ENCODE measurements around the gene FKBP4.

Gene FKBP4

DNA sequence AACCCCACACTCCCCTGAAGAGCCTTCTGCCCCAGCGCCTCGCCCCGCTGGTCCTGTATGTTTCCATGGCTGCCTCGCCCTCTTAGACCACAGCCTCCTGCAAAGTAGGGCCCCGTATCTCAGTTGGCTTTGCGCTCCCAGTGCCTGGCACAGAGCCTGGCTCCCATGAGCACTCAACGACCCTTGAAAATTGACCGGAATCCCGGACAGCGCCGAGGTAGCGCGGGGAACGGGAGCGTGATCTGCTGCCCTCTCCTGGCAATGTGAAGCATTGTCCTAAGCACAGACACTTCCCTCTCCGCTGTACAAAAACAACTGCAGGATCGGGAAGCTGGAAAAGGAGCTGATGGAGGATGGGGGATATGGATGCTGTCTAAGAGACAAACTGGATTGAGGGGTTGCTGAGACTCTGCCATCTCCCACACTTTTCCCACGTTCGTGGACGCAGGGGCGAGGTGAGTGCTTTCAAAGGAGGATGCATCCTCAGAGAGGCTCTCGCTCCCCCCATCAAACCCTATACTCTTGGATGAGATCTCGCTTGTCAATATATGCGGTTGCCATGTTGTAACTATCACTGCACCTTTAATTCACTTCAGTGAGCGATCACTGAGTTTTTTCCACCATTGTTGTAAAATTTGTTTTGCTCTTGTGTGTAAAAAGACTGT is 10.7 kb upstream of the FKBP4 start:
- DNase-seq (ENCODE audit: low spot score): peak; percentile 68

DNA sequence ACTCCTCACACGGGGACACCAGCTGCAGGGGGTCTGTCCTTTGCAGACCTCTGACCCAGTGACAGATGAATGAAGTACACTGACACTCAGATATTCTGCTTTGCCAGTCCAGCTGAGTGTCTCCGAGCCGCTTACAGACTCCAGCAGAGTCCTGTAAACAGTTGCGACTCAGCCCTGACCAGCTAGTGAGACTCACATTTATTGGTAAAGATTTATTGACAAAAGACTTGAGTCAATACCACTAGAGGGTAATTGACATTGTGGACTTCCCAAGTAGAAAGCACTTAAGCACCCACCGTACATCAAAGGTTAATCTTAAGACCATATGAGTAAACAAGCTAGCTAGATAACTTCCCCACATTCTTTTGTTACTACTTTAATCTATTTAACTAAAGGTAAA is 9.8 kb upstream of the FKBP4 start:
- DNase-seq (ENCODE audit: low spot score): no peak

DNA sequence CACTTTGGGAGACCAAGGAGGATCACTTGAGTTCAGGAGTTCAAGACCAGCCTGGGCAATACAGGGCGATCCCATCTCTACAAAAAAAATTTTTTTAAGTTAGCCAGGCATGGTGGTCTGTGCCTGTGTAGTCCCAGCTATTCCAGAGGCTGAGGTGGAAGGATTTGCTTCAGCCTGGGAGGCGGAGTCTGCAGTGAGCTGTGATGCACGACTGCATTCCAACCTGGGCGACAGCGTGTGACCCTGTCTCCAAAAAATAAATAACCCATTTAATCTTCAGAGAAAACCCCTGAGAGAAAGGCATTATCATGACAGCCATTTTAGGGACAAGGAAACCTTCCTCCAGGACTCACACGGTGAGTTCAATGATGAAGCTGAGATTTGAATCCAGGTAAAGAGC is 3.7 kb upstream of the FKBP4 start:
- no peak for DNase-seq (ENCODE audit: low spot score)

DNA sequence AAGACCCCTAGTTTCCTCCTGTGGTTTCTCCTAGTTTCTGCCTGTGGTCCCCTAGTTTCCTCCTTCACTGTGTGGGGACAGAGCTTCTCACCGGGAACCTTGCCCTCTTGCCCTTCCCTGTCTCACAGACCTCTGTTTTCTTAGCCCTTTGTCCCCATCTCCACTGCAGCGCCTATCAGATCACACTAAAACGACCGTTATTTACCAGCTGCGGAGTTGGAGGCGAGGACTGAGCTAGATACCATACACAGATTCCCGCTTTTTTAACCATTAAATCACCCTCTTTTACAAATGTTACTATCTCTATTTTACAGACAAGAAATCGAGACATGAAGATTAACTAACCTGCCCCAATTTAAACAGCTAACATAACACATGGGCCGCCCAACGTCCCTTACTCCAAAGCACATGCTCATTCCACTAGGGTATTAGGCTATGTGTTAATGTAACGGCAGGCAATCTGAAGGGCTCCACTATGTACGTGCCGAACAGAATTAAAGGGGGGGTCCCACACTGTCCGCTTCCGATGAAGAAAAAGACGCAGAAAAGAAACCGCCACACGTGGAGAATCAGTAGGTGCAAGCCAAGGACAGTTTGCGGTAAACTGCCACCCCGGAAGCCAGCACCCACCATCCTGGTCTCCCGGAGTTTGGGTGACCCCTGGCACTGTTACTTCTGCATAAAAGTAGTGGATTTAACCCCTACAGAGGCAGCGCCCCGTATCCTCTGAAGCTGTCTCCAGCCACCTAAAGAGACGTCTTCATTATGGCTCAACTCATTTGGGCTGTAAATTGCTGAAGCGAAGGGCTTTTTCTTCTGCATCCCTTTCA is 1.9 kb upstream of the FKBP4 start:
- no peak for DNase-seq (ENCODE audit: low spot score)

DNA sequence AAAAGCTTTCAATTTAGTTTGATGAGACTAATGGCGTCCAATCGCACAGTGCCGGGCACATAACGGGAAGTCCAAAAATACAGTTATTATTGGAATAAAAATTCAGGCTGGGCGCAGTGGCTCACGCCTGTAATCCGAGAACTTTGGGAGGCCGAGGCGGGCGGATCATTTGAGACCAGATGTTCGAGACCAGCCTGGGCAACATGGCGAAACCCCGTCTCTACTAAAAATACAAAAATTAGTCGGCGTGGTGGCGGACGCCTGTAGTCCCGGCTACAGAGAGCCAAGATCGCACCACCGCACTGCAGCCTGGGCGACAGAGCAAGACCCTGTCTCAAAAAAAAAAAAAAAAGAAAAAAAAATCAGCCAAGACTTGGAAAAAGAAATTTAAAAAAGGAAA is 1.2 kb upstream of the FKBP4 start:
- DNase-seq (ENCODE audit: low spot score): no peak

DNA sequence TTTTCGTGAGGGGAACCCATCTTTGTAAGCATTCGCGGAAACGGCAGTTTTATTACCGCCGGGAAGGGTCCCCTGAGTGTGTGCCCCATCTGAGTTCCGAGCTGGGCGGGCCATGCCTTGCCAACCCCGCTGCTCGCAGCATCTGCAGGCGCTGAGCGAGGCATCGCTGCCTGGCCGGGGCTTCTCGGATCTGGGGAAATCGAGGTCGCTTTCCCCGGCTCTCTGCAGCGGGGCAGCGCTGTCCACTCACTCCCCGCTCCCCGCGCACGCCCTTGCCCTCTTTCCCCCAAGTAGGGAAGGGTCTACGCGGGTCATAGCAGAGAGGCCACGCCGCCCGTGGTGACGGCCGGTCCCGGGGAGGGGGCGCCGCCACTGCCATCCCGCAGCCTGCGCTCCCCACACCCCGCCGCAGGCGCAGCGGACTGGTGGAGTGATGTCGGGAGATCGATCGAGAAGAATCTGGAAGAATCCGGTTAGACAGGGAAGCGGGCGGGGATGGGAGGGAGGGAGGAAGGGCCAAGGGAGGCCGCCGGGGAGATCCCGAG is 507 bp upstream of the FKBP4 start:
- peak; percentile 73 for DNase-seq (ENCODE audit: low spot score)

DNA sequence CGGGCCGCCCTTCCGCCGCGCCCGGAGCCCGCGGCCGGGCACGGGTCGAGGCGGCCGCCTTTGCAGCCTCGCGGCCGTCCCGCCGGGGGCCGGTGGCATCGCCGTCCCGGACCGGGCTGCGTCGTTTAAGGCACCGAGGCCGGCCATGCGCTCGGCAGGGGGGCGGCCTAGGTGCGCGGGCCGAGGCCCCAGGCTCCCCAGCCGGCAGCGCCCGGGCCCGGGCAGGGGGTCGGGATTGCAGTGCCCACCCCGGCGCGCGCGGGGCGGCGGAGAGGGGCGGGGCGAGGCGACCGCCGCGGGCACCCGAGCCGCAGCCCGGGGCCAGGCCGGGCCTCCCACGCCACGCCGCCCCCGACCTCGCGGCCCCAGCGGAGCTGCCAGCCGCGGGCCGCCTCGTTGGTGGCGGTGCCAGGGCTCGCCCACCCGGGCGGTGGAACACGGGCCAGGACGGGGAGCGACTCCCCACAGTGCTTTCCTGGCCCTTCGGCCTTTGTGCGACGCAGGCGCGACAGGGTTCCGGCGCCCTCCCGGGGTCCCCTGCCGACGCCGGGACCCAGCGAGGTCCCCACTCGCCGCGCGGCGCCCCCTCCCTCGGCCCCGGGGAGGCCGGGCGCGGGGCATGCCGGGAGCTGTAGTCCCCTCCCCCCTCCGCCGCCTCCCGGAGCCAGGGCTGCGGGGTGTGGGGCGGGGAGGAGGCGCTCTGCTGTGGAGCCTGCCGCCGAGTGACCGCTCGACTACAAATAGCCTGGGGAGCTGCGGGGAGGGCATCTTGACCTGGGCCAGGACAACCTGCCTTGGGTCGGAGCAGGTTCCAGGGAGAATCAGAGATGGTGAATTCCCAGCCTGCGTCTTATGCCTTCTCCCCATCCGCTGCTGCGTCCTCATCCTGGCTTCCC is 769 bp downstream of the FKBP4 start:
- DNase-seq (ENCODE audit: low spot score): peak; percentile 87

DNA sequence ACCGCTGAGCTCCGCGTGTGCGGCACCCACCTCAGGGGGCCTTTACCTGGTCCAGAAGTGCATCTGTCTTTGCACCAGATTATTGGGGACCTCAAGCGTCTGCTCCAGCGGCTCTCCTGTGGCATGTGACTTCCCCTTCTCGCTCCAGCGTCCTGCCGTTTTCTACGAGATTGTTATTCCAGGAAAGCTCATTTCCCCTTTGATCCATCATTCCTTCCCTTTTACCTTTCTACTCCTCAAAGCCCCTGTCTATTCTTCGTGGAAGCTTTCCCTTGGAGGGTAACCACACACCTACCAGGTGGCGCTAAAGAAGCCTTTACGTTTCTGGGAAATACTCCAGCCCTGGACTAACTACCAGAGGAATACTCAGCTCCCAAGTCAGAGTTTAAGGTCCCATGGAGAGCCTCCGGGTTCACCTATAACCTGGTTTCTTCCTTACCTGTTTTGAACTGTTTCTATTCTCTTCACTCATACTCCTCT is 1.5 kb downstream of the FKBP4 start:
- DNase-seq (ENCODE audit: low spot score): no peak

DNA sequence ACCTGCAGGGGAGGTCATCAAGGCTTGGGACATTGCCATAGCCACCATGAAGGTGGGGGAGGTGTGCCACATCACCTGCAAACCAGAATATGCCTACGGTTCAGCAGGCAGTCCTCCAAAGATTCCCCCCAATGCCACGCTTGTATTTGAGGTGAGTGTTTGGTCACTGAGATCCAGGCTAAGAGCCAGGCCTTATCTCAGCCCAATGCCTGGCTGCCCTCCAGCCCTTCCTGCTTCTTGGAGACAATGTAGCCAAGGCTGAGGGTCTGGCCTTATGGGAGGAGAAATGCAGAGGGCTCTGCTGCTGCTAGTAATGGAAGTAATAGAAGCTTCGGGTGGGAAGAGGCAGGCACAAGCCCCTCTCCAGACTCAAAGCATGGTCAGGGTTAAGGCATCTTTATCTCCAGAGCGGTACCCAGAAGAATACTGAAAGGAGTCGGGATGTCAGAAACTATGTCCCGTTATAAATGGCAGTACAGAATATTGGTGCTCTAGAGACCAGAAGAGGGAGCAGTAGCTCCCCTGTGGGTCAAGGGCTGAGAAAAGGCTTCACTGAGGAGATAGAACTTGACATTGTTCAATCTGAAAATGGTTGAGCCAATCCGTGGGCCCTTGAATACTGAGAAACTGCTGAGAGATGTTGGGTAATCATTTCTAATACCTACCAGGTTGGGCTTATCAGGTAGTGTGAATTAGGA is 3.1 kb downstream of the FKBP4 start:
- DNase-seq (ENCODE audit: low spot score): no peak

DNA sequence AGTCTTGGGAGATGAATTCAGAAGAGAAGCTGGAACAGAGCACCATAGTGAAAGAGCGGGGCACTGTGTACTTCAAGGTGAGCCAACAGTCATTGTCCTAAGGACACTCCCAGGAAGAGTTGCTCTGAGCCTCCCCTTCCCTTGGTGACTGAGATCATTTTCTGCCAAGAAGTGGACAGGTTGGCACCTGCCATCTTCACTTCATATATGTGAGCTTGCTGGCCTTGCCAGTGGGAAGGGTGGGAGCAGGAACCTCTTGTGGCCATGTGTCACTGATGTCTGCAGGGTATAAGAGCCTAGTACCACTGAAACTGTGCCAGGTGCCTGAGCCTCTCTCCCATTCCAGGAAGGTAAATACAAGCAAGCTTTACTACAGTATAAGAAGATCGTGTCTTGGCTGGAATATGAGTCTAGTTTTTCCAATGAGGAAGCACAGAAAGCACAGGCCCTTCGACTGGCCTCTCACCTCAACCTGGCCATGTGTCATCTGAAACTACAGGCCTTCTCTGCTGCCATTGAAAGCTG is 5.3 kb downstream of the FKBP4 start:
- DNase-seq (ENCODE audit: low spot score): no peak

DNA sequence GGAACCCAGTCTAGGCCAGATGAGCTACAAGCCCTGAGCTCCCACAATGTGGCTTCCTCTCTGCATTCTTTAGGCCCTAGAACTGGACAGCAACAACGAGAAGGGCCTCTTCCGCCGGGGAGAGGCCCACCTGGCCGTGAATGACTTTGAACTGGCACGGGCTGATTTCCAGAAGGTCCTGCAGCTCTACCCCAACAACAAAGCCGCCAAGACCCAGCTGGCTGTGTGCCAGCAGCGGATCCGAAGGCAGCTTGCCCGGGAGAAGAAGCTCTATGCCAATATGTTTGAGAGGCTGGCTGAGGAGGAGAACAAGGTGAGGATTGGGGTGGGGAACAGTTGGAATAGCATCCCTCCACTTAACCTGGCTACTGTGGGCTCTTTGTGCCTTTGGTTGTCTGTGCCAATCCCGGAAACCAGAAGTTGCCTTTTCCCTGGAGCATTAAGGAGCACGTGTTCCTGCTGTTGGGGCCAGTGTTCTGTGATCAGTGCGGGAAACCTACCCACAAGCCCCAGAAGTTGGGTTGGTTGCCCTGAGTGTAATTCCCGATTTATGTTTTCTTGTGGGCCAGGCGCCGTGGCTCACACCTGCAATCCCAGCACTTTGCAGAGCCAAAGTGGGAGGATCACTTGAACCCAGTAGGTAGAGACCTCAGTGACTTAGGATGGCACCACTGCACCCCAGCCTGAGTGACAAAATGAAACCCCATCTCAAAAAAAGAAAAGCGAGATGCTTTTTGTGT is 6.4 kb downstream of the FKBP4 start:
- DNase-seq (ENCODE audit: low spot score): no peak

DNA sequence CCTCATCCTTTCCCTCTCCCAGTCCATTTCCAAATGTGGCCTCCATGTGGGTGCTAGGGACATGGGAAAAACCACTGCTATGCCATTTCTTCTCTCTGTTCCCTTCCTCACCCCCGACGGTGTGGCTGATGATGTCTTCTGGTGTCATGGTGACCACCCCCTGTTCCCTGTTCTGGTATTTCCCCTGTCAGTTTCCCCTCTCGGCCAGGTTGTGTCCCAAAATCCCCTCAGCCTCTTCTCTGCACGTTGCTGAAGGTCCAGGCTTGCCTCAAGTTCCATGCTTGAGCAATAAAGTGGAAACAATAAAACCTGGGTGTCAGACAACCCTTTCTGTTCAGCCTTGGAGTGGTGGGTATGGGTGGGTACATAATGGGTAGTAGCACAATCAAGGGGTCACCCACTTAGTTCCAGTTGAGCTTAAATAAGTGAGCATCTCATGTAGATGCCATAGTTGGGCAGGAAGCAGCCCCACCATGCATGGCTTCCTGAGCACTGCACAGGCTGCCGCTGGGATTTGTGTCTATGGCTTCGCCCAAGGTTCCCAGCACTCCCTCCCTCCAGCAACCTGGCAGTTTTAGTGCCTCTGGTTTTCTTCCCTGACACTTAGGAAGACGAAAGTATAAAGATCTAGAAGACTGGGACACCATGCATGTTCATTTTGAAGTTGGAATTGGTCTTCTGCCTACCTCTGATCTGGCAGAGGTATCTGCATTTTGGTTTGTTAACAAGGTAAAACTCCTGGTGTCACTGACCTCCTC is 9.0 kb downstream of the FKBP4 start:
- DNase-seq (ENCODE audit: low spot score): no peak

DNA sequence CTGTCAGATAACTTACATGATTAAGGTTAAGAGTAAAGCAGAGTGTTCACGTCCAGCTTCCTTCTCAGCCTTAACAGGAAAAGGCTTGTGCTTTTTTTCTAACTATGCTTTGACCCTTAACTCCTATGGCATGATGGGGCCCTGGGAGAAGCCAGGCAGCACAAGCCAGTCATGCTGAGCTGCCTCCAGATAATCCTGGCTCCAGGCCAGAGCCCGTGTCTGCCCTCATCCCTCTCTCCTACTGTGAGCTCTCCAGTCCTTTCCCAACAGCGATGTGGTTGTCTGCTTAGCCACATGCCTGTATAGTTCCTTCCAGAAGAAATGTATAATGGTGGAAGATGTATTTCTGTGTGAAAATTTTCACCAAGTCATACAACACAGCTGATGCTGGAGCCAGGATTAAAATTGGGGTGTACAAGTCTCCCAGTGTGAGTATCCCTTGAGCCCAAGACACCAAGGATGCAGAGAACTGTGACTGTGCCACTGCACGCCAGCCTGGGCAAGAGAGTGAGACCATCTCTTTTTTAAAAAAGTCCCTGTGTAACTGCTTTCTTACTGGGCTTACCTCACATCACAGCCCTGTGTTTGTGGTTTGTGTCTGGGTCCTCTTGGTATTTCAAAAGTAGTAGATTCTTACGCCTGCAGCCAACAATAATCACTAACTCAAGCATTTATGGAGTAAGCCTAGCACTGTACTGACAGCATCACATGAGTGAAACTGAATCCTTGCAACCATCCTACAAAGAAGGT is 9.8 kb downstream of the FKBP4 start:
- DNase-seq (ENCODE audit: low spot score): no peak

DNA sequence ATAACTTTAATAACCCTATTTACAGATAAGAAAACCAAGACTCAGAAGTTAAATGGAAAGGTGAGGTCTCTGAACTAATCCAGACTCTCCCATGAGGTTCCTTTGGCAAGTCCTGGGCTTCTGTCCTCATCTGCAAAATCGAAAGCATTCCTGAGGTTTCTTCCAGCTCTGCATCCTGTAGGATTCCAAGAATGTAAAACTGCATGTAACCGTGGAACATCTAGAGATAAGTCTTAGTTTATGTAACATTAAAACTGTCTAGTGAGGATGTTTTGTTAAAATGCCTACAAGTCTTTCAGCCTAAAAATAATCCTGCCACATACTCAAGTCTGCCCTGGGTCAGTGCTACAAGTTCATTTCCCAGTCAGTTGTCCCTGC is 10.4 kb downstream of the FKBP4 start:
- DNase-seq (ENCODE audit: low spot score): no peak

DNA sequence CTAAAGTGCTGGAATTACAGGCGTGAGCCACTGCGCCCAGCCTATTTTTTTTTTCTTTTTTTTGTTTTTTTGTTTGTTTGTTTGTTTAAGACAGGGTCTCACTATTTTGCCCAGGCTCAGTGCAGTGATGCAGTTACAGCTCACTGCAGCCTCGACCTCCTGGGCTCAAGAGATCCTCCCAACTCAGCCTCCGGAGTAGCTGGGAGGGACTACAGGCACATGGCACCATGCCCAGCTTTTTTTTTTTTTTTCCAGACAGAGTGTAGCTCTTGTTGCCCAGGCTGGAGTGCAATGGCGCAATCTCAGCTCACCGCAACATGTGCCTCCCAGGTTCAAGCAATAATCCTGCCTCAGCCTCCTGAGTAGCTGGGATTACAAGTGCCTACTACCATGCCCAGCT is 11.9 kb downstream of the FKBP4 start:
- no peak for DNase-seq (ENCODE audit: low spot score)

DNA sequence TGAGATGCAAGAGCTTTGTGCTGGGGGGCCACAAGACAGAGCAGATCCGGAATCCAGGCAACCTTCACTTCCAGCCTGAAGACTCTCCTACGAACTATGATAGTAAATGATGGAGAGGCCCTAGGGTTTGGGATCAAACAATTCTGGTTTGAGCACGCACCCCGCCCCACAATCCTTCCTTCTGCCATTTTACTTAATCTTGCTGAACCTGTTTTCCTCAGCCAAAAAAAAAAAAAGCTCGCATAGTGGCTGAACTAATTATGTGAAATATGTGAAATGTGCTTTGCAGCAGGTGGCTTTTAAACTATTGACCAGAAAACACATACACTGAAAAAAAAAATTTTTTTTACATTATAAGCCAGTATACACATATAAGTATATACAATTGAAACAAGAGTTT is 17.0 kb downstream of the FKBP4 start:
- DNase-seq (ENCODE audit: low spot score): no peak

DNA sequence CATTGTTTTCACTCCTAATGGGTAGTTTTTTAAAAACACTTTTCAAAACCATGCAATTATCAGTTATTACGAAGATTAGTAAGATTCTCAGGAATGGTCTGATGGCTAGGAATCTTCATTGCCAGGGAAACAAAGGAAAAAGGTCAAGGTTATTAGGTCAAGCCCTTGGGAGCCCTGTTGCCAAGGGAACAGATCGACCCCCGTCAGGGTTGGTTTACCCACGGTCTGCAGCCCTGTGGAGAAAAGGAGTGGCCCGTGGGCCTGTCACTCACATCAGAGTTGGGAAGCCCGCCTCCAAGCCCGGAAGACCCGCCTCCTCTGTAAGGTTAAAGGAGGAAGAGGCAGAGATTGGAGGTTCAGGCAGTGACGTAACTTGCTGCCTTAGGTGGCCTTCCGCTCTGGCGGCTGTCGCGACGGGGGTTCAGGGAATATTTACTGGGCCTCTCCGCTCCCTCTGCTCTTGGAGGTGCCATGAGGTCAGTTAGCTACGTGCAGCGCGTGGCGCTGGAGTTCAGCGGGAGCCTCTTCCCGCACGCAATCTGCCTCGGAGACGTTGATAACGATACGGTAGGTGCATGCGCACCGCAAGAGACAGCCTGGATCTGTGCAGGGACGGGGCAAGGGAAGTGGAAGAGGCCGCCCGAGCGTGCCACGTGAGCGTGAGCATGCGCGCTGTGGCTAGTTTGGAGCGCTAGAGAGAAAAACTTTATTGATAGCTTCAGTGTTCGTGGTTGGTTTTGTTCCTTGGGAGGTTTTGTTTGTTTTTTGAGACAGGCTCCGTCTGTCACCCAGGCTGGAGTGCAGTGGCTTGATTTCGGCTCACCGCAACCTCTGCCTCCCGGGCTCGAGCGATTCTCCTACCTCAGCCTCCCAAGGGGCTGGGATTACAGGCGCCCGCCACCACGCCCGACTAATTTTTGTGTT is 17.8 kb downstream of the FKBP4 start, which contains the start of gene ITFG2:
TSS of gene ITFG2 (plus strand) at position 379 of the 924 bp plus-strand sequence. CDS start at position 472, 93 bp downstream.
- peak; percentile 99 for DNase-seq (ENCODE audit: low spot score)

All from putamen (tissue), 1 donor.